BJ (cell line): ENCODE measurements around the gene HNRNPA1. TPM values are rescaled to one million over a fixed set of nuclear protein-coding genes. Genes with fewer than 3 reads are reported as not detected.

Experiments
- CTCF ChIA-PET: fragments of 350-600 bp; formaldehyde crosslinking; extraction: SDS; loops from one replicate; lab custom pipeline; 2021; ENCODE audit warnings: antibody characterized with exemption, inconsistent platforms; lab: Yijun Ruan, JAX
- POLR2A ChIA-PET: fragments of 300-600 bp; sonication (Branson Sonifier 250); formaldehyde crosslinking; extraction: SDS; loops from one replicate; lab custom pipeline; 2021; ENCODE audit warnings: antibody characterized with exemption; lab: Charles Lee
- DNase-seq: peaks from one replicate; pipeline ENCODE4 v3.0.0-alpha.2; 2011; ENCODE audit warnings: low read depth
- H3K27me3 ChIP-seq: 2 replicates; pipeline ENCODE4 v1.6.0; 2011; ENCODE audit warnings: low read length; ENCODE audit not compliant: control insufficient read depth, insufficient read depth
- H3K36me3 ChIP-seq: 2 replicates; pipeline ENCODE4 v1.5.1; 2011; ENCODE audit warnings: low read length; ENCODE audit not compliant: control insufficient read depth, insufficient read depth
- H3K4me3 ChIP-seq: 2 replicates; pipeline ENCODE4 v1.5.1; 2011; ENCODE audit warnings: low read depth, mild to moderate bottlenecking, control low read depth, low read length
- polyA plus RNA-seq: library from polyadenylated mRNA; depleted of rRNA; stranded (reverse); fragments of >200 nt; gene quantifications from 2 replicates; pipeline ENCODE4 v1.2.3, GENCODE V29; 2011
- TF ChIP-seq, protein P1 (sequence below): IDR thresholded peaks from 2 replicates; pipeline ENCODE4 v1.5.1; 2011; ENCODE audit warnings: low read depth, mild to moderate bottlenecking, control low read depth, inconsistent platforms, low read length, moderate library complexity; ENCODE audit not compliant: insufficient read depth

HNRNPA1 gene
- polyA plus RNA-seq, 1 experiment, result 466 TPM

DNA sequence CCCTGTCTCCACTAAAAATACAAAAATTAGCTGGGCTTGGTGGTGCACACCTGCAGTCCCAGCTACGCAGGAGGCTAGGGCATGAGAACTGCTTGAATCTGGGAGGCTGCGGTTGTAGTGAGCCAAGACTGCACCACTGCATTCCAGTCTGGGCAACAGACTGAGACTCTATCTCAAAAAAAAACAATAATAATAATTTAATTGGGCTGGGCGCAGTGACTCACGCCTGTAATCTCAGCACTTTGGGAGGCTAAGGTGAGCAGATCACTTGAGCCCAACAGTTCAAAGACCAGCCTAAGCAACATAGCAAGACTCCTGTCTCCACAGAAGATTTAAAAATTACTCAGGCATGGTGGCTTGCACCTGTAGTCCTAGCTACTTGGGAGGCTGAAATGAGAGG is 27.3 kb upstream of the HNRNPA1 start:
- CTCF ChIA-PET, result interaction anchor here (1.3 to 1.6 kb wide), 5 partner anchors 30 to 128 kb away, joined by 3 to 4 read pairs (median 3); partner anchors contain the start of gene COPZ1
- DNase-seq, result no peak

DNA sequence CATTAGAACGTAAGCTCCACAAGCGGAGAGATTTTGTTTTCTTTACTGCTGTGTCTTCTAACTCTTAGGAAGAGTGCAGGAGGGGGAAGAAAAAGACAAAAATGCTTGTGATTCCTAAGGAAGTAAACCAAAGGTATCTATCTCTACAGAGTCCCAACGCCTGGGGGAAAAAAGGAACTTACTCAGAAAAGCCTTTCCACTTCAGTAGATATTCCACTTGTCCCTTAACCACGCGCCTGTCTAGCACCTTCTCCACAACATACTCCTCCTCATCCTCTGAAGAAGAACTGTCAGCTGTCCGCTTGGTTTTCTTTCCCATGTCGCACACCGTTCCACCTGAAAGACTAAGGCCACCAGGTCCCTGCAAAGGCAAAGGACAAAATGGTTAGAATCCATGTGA is 23.2 kb upstream of the HNRNPA1 start:
- H3K27me3 ChIP-seq, result no peaks in the 10 kb centered on the region
- DNase-seq, result no peak
- no peak overlapping the region for H3K4me3 ChIP-seq
- H3K36me3 ChIP-seq, result 0 out of 2 replicates have a peak, but pooled peaks cover 1% of the 10 kb centered on the region
- POLR2A ChIA-PET, result no interaction called here
- CTCF ChIA-PET, result no interaction called here
- TF ChIP-seq, protein P1, sequence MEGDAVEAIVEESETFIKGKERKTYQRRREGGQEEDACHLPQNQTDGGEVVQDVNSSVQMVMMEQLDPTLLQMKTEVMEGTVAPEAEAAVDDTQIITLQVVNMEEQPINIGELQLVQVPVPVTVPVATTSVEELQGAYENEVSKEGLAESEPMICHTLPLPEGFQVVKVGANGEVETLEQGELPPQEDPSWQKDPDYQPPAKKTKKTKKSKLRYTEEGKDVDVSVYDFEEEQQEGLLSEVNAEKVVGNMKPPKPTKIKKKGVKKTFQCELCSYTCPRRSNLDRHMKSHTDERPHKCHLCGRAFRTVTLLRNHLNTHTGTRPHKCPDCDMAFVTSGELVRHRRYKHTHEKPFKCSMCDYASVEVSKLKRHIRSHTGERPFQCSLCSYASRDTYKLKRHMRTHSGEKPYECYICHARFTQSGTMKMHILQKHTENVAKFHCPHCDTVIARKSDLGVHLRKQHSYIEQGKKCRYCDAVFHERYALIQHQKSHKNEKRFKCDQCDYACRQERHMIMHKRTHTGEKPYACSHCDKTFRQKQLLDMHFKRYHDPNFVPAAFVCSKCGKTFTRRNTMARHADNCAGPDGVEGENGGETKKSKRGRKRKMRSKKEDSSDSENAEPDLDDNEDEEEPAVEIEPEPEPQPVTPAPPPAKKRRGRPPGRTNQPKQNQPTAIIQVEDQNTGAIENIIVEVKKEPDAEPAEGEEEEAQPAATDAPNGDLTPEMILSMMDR, result no peak

More for the DNA sequence above, 27.3 kb upstream of the HNRNPA1 start:
- no peaks in the 10 kb centered on the region for H3K27me3 ChIP-seq
- TF ChIP-seq, protein P1, result no peak
- H3K36me3 ChIP-seq, result 0 out of 2 replicates have a peak, but pooled peaks cover 1% of the 10 kb centered on the region
- no peak overlapping the region for H3K4me3 ChIP-seq
- POLR2A ChIA-PET, result interaction anchor here (1.1 kb wide), 1 partner anchor 116 kb away, joined by 5 read pairs; no protein-coding TSS in a partner anchor

DNA sequence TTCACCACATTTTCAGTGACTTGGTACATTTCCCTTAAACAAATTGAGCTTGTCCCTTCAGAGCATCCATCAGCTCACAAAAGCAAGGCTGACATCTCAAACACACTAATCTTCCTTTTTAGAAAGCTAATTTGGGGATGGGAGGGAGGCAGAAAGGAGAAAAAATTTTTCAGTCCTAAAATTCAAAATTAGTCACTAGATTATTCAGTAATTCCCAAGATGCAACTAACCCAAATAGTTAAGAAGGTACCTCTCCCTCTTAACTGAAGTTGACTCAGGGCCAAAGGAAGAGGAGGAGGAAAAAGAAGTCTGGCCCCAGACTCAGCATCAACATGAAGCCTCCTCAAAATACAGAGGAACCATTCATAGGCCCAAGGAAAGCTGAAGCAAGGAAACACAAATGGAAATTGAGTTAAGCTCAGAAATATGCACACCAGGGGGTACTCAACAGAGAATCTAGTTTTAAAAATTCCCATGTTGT is 22.3 kb upstream of the HNRNPA1 start:
- Histone ChIP-seq H3K27me3 (no peaks in the 10 kb centered on the region), H3K36me3 (0 out of 2 replicates have a peak, but pooled peaks cover 1% of the 10 kb centered on the region), H3K4me3 (no peak overlapping the region)
- POLR2A ChIA-PET, result interaction anchor here (0.9 kb wide), 1 partner anchor 29 kb away, joined by 6 read pairs; no protein-coding TSS in a partner anchor
- CTCF ChIA-PET, result interaction anchor here (0.5 to 2.2 kb wide), 7 partner anchors 11 to 488 kb away, joined by 3 to 8 read pairs (median 4); partner anchors contain the start of gene COPZ1
- TF ChIP-seq, protein P1, result no peak
- DNase-seq, result no peak

DNA sequence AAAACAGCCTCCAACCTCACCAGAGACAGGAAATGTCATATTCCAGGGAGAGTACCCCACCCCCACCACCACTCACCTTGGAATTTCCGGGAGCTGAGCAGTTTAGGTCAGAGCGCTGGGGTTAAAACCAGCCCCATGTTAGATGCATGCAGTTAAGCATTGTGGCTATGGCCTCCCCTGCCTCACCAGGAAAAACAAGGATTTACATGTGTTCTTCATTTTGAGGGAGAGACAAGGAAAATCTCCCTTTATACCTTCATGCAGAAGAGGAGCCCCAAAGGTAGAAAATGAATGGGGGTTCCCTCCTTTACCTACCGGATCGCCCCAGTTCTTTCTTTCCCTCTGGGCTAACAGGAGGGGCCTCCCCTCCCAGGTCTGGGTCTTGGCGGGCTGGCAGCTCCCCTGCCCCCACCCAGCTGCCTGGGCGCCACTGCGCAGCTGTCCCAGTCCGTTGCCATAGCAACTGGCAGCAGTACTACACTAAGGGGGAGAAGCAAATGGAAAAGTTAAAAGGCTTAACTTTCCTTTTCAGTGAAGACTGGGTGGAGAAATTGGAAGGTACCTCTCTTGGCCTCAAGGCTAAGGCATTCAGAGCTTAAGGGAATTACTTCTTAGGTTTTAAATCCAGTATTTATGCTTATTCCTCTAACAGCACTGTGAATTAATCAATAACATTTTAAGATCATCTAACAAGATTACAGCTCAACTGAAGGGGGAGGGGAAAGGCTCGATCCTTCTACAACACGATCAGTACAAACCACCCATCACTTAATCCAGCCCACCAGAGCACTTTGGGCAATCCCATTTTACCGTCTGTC is 21.1 kb upstream of the HNRNPA1 start:
- POLR2A ChIA-PET, result interaction anchor here (0.8 to 1.0 kb wide), 4 partner anchors 14 to 30 kb away, joined by 3 to 9 read pairs (median 4); partner anchors contain the start of gene HNRNPA1
- Histone ChIP-seq H3K36me3 (0 out of 2 replicates have a peak, but pooled peaks cover 1% of the 10 kb centered on the region), H3K27me3 (no peaks in the 10 kb centered on the region), H3K4me3 (peak overlapping the region; percentile 20)
- no peak for DNase-seq
- TF ChIP-seq, protein P1, result no peak
- CTCF ChIA-PET, result interaction anchor here (0.6 to 2.2 kb wide), 13 partner anchors 10 to 140 kb away, joined by 3 to 8 read pairs (median 4); partner anchors contain the start of gene COPZ1
